HG03139 (cell line): ENCODE data around the gene SLC38A6.
"Not testable (repeated sequence)": the region's sequence is repeated elsewhere in the genome, so short reads cannot be mapped to it uniquely, and the experiment has no call there.

ENCODE experiments used
- ATAC-seq: cut with Tn5 transposase; IDR thresholded peaks from one replicate; pipeline ENCODE4 v1.9.1; 2021; ENCODE audit not compliant: unreplicated experiment

SLC38A6 gene

DNA sequence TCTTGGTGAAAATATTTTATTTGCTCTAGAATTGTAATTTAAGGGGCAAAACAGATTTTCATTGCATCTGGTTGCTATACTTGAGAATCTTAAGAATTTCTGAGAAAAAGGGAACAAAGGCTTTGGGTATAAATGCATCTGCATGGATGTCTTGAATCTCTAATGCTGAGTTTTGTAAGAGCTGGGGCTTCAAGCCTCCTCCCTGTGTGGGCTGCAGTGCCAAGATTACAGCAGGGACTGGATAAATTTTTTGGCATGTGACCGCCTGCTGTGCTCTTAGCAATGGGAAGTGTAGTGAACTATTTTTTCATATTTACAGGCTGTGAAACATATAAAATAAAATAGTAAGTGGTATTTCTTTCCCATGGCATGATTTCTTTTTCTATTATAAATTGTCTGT lies 70.0 kb downstream of the SLC38A6 start:
- no peak for ATAC-seq

- ATAC-seq = no peak
Measured at GRCh38 chr14:61051621-61052020, 70.6 kb downstream of the SLC38A6 start.

GRCh38 chr14:61063461-61063860 lies 82.4 kb downstream of the SLC38A6 start:
- ATAC-seq = no peak

- no peak for ATAC-seq
Measured at GRCh38 chr14:61064210-61064609, 83.2 kb downstream of the SLC38A6 start.

DNA sequence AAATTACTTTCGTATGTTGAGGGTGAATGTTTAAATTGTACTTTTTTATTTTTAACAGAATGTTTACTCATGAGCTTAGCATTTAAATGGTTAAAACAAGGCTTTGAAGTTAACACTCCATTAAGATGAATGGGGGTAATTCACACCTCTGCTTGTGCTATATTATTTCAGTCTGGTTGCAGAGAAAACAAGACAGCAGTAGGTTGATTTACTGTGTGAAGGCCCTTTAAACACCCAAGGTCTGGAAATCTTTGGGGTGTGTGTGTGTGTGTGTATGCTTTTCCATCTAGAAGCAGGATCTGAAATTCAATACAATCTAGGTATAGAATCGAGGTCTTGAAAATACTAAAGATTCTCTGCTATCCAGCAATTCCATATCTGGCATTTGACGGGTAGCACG lies 83.8 kb downstream of the SLC38A6 start:
- no peak for ATAC-seq

- ATAC-seq = no peak
Measured at GRCh38 chr14:61065656-61066055, 84.6 kb downstream of the SLC38A6 start.

DNA sequence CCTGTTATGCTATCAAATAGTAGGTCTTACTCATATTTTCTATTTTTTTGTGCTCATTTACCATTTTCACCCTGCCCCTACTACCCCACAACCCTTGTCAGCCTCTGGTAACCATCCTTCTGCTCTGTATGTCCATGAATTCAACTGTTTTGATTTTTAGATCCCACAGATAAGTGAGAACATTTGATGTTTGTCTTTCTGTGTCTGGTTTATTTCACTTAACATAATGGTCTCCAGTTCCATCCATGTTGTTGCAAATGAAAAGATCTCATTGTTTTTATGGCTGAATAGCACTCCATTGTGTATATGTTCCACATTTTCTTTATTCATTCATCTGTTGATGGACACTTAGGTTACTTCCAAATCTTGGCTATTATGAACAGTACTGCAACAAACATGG lies 91.4 kb downstream of the SLC38A6 start:
- ATAC-seq = not testable (repeated sequence)

- ATAC-seq = no peak
Measured at GRCh38 chr14:61074852-61075251, 93.8 kb downstream of the SLC38A6 start.

GRCh38 chr14:61076556-61076955 lies 95.5 kb downstream of the SLC38A6 start:
- ATAC-seq = no peak

DNA sequence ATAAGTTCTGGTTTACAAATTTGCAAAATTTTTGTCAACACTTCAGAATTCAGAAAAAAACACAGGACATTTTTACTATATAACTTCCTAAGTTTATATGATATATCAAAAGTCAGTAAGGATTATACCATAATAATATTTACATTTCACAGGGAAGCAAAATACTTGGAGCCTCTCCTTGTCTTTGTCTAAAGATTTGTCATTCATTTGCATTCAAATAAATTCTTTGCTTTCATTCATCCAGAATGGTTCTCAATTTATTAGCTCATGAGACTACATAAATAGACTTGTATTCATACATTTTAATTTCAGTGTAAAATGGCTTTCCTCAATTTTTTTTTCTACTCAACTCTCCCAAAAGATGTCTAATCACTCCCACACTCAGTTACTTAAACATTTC lies 96.4 kb downstream of the SLC38A6 start:
- no peak for ATAC-seq

DNA sequence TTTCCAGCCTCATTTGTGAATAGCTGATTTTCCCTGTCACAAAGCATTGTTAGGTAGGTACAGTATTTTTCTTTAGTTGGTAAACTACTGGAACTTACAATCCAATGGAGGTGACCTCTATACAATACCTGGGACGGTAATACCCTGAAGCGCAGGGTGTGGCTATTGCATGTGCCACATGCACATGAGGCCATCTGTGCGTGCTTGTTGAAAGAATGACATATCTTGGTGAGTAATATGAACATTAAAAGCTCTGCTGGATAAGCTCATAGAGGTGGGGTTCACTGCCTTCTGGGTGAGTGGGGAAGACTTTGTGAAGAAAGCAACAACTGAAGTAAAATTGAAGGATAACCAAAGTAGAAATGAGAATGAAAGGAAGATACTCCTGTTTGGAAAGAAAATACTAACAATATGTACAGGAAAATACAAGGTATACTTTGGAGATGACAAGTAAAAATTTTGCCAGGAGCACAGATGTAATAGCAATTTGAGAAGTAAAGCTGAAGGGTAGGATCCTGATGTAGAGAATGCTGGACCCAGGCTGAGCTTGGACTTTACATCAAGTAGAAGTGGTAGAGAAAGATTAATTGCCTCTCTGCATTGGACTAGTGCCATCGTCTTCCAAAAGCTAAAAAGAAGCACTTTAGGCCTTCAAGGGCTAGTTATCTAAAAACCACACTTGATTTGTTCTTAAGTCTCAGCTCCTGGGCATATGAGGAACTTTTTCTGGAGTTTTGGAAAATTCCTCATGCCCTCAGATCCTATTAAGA lies 97.1 kb downstream of the SLC38A6 start:
- ATAC-seq = no peak

DNA sequence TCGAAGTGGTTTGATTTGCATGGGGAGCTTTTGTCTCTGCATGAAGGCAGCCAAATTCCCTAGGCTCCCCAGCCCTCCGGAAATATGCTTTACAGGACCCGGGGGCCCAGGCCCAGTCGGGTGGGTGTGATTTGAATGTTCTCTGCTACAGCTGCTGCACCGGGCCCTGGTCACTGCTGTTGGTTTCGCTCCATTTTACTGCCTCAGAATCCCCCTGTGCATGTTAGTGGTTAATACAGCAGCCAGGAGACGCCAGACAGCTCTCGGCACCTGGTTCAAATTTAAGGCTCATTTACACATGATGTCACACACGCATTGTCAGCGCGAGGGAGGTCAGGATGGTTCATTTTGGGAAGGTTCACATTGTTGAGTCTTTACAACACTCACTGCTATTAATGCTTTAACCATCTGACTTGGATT lies 99.6 kb downstream of the SLC38A6 start:
- ATAC-seq = no peak

DNA sequence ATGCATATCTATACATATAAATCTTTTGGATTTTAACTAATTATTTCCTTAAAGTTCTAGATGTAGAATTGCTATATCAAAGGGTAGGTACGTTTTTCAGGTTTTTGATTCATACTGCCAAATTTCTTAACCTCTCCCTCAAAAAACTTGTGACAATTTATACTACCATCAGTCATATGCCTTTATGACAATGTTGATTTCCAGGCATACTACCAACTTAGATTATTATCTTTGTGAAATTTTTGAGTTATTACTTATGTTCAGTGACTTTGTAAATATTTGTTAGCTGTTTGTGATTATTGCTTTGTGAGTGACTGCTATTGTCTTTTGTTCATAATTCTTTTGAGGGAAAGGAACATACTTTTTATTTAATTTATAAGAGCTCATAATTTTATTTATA lies 107.0 kb downstream of the SLC38A6 start:
- no peak for ATAC-seq

DNA sequence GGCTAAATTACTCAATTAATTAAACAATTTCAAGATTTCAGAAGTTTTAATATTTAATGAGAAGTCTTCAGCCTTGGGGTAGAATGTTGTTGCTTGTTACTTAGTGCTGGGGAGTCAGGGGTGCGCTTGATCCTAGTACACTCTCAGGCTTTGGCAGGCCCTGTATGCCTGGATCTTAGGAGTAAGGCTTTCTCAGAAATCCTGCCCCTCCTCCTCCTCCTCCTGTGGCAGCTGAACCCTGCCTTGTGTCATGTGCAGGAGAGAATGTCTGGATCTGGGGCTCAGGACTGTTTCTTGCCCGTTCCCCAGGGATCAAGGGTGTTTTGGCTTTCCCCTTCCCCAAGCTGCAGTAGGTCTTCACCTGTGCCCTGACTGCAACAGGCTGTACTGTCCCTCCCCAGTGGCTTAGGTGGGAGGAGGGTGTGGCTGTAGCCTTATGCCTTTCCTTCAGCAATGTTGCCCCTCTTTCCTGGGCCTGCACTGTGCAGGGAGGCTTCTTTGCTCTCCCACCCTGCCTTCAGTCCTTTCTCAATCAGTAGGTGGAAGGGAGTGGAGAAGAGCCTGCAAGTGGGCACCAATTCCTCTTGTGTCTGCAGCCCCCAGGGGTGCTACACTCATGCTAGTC lies 108.2 kb downstream of the SLC38A6 start:
- ATAC-seq = no peak

DNA sequence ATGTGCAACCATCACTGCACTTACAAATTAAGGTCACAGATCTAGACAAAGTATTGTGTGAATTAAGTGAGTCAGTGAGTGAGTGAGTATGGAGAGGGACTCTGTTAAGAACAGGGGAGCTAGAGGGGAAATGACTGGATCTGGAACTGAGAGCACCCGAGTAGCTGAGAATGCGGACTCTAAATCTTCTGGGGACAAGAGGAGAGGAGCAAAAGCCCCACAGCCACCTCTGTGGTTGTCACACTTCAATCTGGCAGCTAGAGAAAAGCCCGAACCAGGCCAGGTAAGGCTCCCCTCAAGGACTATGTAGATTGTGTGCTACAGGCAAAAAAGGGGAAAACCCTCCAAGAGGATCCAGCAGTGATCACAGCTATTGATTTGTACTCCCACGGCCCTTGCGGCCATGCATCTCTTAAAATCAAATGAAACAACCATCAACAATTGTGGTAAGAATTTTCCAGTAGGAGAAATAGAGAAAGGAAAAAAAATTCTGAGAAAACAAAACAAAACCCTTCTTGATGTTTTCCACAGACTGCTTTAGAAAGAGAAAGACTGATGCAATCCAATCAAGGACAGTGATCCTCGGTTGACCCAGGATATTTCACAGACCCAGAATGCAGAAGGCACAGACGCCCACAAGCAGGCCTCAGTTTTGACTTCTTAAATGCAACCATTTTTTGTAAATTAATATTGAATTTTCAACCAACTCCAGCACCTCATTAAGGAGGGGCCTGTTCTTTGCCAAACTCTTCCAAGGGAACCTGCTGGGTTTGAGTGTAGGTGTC lies 109.6 kb downstream of the SLC38A6 start:
- ATAC-seq = no peak

GRCh38 chr14:61091657-61092273 lies 110.7 kb downstream of the SLC38A6 start:
- ATAC-seq = no peak

- not testable (repeated sequence) for ATAC-seq
Measured at GRCh38 chr14:61098096-61098495, 117.1 kb downstream of the SLC38A6 start.

DNA sequence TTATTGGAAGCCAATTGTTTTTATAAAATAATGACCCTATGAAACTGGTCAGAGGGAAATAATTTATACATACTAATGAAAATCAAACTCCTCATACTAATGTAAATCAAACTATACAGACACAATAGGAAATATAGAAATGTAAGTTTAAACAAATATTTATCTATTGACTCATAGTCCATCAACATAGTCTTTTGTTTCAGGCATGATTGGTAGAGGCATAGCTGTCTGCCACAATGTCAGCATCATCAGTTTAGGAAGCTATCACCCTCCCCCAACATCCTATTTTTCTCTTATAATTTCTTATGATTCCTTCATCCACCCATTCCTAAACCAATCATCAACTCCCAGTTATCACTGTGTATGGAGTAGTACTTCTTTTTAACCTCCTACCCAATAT lies 117.7 kb downstream of the SLC38A6 start:
- no peak for ATAC-seq

DNA sequence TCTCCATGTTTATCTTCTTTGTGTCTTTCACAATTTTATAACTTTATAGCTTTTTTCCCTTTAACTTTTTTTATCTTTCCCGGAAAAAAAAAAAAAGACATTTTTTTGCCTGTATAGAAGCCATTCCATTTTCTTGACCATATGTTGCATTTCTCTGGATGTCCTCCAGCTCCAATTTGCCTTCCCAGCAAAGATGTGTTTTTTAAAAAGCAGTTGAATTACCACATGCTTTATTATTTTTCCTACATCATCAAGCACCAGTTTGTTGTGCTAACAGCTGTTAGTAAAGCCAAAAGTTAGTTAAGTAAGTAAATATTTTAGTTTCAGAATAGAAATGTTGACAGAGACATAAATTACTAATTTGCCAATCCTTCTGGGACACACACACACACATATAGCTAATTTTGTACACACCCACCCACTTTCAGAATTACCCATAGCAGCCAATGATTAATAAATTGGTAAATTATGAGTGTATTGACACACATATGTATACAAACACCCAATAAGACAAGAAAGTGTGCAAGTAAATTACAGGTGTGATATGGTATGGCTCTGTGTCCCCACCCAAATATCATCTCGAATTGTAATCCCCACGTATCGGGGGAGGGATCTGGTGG lies 118.3 kb downstream of the SLC38A6 start:
- ATAC-seq = no peak

- ATAC-seq = no peak
Measured at GRCh38 chr14:61101803-61102548, 120.9 kb downstream of the SLC38A6 start.
